Hepatic stellate cell (primary cell): ENCODE measurements around the gene CTNNBIP1.
"Not testable (repeated sequence)": the region's sequence is repeated elsewhere in the genome, so short reads cannot be mapped to it uniquely, and the experiment has no call there.

Experiments used
- DNase-seq: peaks from one replicate; pipeline ENCODE4 v3.0.0; 2011; ENCODE audit warnings: low spot score

The CTNNBIP1 gene, protein sequence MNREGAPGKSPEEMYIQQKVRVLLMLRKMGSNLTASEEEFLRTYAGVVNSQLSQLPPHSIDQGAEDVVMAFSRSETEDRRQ

DNA sequence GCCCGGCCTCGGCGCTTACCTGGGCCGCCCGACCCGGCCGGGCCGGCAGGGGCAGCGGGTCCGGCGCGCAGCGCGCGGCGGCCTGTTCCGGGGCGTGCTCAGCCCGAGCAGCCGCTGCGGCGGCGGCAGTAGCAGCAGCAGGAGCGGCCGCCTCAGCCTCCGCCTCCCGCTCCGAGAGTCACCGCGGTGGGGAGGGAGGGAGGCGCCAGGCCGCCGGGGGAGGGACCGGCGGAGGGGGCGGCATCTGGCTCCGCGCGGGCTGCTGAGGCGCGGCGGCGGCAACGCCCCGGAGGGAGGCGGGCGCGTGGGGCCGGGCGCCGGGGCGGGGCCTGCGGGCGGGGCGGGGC lies at the start of gene CTNNBIP1:
CTNNBIP1 (minus strand) TSS at position 194 of the 347 bp plus-strand sequence. CDS start 38,205 bp downstream, outside the sequence.
- DNase-seq = peak; percentile 90

DNA sequence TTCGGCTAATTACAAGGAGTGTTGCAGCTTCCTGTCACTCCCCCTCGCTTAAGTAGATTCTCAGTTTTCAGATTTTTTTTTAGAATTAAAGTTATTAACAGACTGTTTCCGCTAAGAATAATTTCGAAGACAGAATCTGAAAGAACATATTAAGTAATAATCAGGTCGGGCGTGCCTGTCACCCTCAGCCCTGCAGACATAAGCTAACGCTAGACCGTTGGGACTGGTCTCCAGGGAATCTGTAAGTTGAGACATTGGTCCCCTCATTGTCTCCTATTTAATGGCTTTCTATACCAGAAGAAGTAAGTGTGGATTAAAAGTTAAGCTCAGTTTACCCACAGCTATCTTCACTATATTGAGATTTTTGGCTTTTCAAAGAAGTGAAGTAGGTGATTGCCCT lies 47.7 kb upstream of the CTNNBIP1 start:
- DNase-seq = no peak

DNA sequence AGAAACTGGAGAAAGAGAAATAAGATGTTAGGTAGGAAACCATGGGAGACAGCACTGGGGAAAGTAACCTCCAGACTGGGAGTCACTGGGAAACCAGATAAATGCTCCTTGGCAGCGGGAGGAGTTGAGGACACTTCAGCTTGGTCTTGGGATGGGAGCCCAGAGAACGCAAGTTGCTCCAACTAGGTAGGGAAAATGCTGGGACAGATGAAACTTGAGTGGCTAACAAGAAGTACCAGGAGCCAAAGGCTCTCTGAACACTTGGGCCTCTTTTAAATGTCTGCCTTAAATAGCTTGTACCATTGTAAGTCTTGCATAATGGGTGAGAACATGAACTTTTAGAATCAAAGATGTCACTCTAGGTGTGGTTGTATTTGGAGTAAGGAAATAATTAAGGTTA lies 36.2 kb upstream of the CTNNBIP1 start:
- DNase-seq = no peak

DNA sequence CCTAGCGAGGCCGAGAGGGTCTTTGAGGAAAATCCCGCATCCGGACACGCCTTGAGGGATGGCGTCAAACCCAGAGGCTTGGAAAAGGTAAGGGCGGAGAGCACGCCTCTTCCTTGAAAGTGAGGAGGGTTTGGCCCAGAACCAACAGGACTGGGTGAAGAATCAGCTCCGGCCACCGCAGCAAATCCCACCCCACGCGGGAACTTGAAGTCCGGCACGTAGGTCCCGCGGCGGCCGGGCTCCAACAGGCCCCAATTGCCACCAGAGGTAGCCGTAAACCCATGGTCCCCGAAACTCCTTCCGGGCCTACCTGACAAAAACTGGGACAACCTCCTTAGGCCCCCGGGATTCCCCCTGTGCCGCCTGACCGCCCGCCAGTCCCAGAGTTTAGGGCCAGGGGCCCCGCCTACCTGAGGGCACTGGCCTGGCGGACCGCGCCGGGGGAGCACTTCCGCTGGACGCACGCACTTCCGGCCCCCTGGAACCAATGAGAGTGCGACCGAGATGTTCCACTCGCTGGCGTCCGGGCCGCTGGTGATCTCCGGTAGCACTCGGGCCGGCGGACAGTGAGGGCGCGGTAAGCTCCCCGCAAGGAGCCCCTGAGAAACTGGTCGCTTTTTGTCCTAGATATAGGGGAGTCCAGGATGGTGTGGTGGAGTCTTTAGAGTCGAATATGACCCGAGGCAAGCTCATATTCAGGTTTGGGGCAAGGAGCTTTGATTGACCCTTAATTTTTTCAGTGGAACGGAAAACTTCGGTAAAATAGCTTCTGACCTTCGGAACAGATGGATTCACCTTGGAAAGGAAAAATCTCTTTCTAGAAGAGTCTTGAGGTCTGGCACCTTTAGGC lies 33.1 kb upstream of the CTNNBIP1 start, which contains the start of the genes LZIC and NMNAT1:
LZIC (minus strand) TSS at position 453 of the 850 bp plus-strand sequence. CDS start 6,772 bp downstream, outside the sequence.
NMNAT1 (plus strand) TSS at position 537 of the 850 bp plus-strand sequence. CDS start 28,599 bp downstream, outside the sequence.
- DNase-seq = peak; percentile 93

DNA sequence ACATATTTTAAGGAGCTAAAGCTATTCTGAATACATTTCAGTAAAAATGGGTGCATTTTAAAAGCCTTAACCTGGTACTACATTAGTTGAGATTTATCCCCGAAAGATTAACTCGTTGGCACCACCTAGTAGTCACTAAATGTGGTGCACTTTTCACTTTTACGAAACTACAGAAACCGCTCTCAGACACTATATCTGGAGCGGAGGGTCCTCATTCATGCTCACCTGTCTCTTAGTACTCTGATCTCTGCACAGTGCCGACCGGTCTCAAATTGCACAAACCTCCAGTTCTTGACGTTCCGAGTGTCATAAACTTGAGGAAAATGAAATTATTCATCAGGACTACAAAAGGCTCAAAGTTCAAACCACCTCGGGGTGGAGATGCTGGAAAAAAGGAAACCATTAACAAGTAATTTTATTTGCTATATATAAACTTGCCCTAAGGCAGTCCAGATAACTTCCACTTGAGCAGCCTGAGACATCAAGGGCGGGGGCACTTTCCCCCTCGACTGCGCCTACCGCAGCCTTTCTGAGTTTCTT lies 32.4 kb upstream of the CTNNBIP1 start:
- DNase-seq = peak; percentile 58

DNA sequence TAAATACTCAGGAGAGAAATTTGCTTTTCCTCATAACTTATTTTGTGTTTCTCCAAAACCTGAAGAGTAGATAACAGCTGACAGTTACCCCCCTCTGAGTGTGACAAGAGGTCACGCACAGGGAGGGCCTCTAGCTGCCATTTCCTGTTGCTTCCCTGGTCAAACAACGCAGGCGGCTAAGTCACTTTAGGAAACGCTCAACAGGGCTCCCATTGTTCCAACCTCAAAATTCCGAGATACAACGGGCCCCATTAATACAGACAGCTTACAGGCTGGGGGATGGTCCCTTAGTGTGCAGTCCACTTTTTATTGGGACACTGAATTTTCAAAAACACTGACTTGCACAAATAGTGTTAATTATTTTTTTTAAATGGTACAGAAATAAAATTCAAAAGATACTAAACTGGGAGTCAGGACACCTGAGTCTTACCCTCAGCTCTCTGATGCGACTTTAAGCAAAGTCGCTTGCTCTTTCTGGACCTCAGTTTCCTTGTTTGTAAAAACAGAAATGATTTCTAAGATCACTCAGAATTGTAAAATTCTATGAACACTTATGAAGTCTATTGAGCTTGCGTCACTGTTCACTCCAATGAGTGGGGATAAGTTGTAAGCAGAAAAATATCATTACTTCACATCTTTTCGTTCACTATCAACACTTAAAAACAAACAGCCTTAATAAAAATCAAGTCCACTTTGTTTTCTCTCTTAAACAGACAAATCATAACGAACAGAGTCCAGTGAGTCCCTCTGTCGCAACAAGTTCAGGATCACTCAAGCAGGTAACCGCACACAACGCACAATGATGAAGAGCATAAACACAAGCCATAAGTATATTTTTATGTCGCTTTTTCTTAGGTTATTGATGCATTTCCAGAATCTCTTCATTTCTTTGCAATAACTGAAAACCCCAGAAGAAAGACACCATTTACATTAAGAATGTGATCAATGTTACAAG lies 19.6 kb upstream of the CTNNBIP1 start:
- no peak for DNase-seq

DNA sequence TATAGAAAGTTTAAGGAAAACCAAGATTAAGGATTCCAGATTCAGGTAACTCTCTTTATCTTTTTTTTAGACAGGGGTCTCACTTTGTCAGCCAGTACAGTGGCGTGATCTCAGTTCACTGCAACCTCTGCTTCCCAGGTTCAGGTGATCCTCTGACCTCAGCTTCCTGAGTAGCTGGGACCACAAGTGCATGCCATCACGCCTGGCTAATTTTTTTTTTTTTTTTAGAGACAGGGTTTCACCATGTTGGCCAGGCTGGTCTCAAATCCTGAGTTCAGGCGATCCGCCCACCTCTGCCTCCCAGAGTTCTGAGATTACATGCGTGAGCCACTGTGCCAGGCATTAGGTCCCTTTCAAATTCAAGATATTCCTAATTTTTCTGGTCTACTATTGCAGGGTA lies 17.2 kb upstream of the CTNNBIP1 start:
- DNase-seq = no peak

DNA sequence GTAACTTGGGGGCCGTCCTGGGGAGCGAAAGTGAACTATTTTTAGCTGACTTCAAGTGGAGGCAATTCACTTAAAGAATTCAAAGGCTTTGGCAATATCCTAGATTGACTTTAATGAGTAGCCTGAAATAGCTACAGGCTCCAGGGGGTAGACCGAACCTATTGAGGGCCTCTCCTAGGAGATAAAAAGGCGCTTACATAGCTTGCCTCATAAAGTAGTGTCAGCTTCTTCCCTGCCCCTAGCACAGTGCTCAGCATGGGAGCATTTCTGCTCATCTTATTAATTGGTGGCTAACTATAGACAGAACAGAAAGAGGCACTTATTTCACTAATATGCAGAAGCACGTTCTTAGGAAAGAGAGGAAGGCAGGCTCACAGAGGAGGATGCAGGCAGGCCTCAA lies 12.3 kb upstream of the CTNNBIP1 start:
- DNase-seq = no peak

DNA sequence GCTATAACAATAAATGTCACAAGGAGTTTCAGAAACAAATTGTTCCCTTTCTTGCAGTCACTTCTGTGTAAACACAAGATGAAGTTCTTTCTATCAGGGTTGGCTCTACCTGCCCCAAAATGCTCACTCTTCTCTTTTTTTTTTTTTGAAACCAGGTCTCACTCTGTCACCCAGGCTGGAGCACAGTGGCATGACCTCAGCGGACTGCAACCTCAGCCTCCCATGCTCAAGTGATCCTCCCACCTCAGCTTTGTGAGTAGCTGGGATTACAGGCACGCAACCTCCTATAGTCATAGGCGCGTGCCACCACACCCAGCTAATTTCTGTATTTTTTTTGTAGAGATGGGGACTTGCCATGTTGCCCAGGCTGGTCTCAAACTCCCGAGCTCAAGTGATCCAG lies 10.5 kb upstream of the CTNNBIP1 start:
- no peak for DNase-seq

DNA sequence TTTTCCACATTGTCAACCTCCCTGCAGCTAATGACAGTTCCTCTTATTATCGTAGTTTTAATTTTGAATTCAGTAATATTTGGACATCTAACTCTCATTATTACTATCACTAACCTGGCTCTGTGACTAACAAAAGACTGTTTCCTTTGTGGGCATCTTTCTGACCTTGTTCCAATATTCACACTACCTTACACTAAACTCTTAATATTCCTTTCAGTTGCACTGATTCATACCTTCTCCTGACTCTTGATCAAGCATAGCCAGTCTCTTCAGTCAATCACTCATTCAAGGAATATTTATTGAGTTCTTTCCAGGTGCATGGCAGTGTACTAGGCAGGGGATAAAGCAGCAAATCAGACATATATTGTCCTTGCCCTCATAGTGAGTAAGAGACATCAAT lies 7.8 kb upstream of the CTNNBIP1 start:
- DNase-seq = no peak

DNA sequence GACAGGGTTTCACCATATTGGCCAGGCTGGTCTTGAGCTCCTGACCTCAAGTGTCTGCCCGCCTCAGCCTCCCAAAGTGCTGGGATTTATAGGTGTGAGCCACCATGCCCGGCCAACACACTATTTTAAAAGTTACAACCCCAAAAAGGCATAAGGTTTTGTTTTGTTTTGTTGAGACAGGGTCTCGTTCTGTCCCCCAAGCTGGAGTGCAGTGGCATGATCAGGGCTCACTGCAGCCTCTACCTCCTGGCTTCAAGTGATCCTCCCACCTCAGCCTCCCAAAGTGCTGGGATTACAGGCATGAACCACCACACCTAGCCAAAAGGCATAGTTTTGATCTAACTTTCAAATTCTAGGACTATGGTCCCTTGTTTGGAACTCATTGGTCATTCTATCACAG lies 7.4 kb upstream of the CTNNBIP1 start:
- DNase-seq = not testable (repeated sequence)

DNA sequence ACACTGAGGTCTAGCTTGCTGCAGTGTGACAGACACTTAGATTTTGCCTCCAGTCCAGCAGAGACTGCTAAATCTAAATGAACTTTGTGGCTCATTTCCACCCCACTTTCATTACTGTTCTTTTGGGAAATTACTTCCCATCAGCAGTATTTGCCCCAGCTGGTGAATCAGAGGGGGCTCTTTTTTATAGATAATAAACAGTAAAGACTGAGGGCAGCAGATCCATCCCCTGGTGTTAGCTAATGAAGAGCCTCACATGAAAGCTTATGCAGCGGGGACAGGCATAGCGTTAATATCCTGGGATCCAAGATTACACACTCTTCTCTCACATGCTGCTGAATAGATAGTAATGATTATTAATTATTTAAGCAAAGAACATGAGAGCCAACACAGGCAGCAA lies 6.4 kb upstream of the CTNNBIP1 start:
- DNase-seq = no peak

DNA sequence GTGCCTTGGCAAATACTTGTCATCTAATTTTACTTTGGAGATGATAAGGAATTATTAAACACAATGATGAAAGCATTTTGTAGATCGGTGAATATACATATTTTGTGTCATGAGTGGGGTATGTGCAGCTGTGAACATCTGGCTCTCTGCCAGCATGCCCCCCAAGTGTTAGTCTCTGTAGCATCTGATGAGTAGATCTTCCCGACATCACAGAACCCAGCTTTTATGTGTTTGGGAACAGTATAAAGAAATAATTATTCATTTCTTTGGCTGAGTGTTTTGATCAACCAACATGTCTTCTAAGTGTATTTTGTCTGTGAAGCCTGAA lies 4.5 kb upstream of the CTNNBIP1 start:
- no peak for DNase-seq

DNA sequence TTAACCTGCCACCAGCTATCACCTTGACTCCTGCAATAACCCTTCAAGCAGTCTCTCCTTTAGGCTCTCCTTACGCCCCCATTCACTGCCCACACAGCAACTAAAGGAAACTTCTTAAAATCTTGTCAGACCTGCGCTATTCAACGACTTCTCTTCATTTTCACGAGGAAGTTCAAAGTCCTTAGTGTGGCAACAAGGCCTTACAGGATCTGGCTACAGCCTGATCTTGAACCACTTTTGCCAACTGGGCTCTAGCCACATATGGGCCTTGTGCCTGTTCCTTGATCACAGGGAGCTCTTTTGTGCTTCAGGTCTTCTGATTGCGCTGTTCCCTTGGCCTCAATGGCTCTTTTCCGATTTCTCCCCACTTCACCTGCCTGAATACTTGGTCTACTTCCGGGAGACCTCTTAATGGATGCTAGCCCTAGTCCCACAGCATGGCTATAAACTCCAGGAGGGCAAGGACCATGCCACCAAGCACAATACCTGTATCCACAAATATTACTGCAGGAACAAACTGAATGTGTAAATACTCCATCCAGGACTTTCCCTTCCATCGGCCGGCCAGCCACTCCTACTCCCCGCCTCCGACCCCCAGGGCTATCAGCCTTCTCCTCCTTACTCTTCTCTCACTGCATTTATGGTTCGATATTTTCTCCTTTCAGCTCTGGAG lies 2.3 kb upstream of the CTNNBIP1 start:
- no peak for DNase-seq

DNA sequence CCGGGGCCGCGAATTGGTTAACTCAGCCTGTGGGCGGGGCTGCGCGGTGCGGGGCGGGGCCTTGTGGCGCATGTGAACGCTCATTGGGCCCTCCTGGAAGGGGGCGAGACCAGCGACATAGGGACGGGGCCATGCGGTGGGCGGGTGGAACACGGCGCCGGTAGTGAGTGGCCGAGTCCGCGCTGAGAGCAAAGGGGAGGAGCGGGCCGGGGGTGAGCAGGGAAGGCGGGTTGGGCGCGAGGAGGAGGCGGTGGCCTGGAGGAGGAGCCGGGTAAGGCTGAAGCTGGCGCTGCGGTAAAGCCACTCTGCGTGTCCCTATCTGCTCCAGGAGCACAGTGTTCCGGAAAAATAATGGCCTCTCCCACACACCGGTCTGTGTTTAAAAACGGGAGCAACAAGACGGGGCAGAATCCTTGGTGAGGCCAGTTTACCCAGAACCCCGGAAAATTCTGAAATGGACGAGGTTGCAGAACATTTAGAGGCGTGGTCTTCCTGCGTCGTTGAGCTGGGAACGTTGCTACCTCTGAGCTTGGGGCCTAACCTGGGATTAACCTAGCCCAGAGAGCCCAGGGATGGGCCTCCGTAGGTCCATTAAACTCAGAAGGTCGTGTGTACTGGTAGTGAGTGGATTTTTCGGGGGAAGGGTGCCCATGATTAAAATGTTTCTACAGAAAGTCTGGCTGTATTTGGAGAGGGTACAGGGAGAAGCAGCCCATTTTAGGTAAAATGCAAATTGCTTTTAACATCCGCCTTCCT lies 532 bp upstream of the CTNNBIP1 start:
- DNase-seq = peak; percentile 99

DNA sequence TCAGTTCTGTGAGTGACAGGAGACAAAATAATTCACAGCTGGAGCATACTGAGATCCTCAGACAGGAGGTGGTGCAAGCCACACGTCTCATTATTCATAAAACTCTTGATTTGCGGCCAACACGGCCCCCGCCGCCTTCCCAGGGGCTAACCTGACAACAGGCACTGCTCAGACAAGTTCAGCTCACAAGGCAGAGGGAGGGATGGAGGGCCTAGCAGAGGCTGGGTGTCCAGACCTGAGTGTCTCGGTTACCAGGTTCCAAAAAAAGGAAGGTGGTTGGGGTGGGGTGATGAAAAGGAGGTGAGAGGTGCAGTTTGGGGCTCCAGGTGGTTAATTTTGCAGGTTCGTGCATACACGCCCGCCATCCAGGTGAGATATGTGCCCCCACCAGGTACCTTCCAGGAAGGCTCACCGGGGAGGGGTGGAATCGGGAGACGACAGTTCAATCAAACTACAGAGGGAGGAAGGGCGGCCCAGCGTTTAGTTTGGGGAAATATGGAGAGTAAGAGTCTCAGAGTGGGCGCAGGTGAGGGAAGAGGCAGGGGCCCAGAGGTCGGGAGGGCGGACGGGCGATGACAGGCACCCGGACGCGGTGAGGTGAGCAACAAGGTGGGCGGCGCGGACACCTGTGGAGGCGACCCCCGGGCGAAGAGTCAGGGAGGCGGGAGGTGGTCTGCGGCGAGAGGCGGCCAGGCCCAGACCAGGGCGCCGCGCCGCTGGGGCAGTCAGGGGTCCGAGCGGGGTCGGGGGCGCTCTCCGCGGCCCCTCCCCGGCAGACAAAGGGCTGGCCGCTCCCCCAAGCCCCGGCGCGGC lies 629 bp downstream of the CTNNBIP1 start:
- no peak for DNase-seq

DNA sequence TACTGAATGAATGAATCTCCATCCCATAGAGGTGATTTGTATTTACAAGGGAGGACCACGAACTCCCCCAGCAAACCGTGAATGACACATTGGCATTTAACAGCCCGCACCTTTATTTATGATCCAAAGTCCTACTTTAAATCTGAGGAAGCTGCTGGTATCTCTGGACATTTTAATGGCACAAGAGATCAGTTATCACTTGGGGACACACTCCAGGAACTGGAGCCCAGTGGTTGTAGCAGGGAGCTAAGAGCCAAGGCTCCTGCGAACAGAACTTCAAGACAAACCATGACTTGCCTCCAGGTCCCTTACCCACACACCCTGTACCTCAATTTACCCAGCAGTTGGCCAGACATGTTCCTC lies 1.2 kb downstream of the CTNNBIP1 start:
- DNase-seq = no peak

DNA sequence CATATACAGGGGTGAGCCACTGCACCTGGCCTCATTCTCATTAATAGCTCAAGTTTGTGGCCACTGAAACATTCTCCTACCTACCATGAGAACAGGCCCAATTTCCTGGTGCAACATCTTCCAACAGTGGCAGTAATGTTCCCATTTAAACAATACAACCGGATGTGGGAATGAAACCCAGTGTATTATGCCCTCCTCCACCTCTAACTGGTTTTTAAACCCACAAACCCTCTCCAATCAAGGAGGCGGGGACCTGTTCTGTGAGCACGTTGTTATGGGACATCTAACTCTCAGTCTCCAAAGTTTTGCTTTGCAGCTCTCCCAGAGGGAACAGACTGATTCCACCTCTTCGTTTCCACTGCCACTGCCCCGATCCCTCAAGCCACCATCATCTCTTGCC lies 2.6 kb downstream of the CTNNBIP1 start:
- DNase-seq = no peak

DNA sequence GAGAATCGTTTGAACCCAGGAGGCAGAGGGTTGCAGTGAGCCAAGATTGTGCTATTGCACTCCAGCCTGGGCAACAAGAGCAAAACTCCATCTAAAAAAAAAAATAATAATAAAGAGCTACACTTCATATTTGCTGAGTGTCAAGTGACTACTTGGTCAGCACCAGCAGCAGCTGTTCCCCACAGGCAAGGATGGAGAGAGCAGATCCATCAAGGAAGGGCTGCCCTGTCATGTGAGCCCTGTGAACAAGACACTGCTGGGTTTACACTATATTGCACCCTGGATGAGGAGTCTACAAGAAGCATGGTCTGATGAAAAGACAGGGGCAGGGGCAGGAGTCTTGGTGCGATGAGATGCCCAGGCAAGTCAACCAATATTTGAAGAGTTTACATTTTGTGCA lies 3.6 kb downstream of the CTNNBIP1 start:
- no peak for DNase-seq

DNA sequence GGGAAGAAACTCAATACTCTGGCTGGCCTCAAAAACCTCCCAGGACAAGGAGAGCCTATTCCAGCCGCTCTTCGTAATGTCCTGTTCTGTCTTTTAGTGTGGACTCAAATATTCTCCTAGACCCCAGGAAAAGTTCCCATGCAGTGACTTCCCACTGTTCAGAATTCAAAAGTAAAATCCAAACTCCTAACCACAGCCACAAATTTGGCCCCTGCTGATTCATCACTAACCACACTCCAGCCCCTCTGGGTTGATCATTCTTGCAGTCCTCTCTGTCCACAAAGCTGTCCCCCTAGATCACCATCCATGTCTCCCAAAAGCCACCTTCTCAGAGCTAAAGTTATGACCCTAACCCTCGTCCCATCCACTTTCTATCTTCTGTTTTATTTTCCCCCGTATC lies 5.1 kb downstream of the CTNNBIP1 start:
- DNase-seq = peak; percentile 54
